Activated T-cell treated with anti-CD3 and anti-CD28 coated beads for 4 hours (primary cell): ENCODE data around the gene SNRK.

Experiments
- DNase-seq: peaks from one replicate; pipeline ENCODE4 v3.0.0-alpha.2; 2020

The SNRK gene

GRCh38 chr3:43317461-43318316, 31.3 kb downstream of the SNRK start:
- DNase-seq: no peak

GRCh38 chr3:43319376-43319775, 33.0 kb downstream of the SNRK start:
- DNase-seq: no peak

GRCh38 chr3:43319794-43320193, 33.5 kb downstream of the SNRK start:
- no peak for DNase-seq

DNA sequence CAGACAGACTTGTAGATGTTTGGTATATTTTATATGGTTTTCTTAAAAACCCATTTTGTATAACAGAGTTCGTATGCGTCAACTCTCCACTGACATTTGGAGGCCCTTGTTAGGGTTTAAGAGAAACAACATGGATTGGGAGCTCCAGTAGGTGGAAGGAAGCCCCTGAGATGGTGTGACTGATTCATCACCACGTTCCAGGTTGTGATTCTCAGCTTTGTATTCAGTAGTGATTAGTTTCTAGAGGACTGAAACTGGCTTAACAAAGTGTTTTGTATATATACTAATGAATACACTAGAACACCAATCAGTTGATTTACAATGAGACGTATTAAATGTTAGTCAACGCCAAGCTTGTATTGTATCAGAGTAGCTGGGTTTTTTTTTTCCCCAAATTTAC, 33.9 kb downstream of the SNRK start:
- DNase-seq: no peak

DNA sequence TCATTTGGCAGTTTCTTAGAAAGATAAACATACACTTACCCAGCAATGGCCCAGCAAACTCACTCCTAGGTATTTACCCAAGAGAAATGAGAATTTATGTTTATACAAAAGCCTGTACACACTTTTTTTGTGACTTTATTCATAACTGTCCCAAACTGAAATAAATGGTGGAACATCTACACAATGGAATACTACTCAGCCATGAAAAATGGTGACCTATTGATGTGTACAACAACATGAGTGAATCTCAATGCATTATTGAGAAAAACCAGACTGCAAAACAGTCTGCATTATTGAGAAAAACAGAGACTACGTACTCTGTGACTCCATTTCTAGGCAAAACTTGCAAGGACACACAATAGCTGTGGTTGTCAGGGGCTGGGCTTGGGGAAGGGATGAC, 37.2 kb downstream of the SNRK start:
- no peak for DNase-seq

GRCh38 chr3:43326891-43327581, 40.7 kb downstream of the SNRK start:
- DNase-seq: no peak

- no peak for DNase-seq
Observed at GRCh38 chr3:43327582-43327979, 41.2 kb downstream of the SNRK start.

DNA sequence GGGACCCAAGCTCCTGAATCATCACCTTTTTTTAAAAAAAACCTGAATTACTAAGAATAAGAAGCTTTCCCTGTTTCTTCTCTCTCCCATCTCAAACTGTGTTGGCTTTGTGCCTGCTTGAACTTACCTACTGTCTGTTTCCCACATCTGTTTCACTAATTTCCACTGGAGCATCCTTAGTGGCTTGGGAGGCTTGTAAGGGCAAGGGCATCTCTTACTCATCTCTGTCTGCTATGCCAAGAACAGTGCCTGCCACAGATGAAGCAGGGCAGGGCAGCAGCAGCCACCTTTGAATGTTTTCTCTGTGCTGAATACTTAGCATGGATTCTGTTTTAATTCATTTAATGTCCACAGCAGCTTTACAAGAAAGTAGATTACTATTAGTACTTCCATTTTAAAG, 42.3 kb downstream of the SNRK start:
- DNase-seq: no peak

GRCh38 chr3:43330981-43331380, 44.6 kb downstream of the SNRK start:
- DNase-seq: no peak

DNA sequence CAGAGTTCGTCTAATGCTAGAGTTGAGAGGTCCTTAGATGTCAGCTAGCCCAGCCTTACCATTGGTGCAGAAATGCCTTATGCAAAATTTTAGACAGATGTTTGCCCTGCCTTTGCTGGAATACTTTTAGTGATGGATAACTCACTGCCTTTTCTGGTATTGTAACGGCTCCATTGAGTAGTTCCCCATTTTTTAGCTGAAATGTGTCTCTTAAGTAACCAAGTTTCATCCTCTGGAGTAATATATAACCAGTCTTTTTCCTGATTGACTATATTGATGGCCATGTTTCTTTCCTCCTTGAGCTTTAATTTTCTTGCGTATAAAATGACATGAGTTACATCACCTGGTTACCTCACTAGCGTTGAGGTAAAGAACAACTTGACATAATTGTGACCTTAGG, 45.0 kb downstream of the SNRK start:
- DNase-seq: no peak

GRCh38 chr3:43334976-43335375, 48.6 kb downstream of the SNRK start:
- no peak for DNase-seq

GRCh38 chr3:43335799-43336198, 49.5 kb downstream of the SNRK start:
- DNase-seq: no peak

DNA sequence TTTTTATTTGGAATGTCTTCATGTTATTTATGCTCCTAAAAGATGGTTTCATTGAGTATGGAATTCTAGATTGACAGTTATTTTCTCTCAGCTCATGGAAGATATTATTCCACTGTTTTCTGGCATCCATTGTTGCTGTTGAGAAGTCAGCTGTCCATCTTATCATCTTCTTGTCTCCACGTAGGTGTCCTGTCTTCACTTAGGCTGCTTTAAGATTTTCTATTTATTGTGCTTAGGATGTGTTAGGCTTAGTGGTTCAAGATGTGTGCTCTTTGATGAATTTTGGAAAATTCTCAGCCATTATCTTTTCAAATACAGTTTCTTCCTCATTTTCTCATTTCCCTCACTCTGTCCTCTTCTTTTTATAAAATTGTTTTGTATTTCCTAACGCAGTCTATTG, 52.0 kb downstream of the SNRK start:
- DNase-seq: no peak

DNA sequence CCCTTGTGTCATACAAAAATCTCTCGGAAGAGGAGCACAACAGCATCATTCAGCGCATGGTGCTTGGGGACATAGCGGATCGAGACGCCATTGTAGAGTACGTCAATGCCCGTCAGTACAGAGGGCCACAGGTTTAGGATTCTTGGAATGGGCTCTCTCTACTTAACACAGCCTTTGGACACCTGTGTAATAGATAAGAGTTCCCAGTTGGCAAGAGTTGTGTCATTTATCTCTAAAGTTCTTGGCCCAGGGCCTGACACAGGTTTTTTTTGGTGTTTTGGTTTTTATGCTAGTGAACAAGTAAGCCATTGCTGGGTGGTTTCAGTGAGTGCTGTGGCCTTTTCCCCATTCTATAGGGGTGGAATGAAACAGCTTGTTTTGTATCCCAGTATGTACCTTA, 54.1 kb downstream of the SNRK start:
- DNase-seq: no peak

DNA sequence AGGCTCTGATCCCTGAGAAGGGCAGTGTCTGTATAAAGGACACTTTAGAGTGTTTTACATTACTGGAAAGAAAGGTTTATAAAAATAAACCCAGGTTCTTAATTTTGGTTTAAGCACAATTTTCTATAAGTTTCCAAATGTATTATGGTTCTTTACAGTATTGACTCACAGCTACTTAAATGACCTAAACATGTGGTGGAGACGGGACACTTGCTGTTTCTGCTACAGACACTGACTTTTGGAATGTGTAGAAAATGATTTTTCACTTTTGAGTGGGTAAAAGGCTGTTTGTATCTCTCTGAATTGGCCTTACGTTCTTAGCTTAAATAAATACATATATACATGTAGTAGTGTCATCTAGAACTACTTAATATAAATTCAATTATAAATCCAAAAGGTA, 55.4 kb downstream of the SNRK start:
- DNase-seq: no peak

DNA sequence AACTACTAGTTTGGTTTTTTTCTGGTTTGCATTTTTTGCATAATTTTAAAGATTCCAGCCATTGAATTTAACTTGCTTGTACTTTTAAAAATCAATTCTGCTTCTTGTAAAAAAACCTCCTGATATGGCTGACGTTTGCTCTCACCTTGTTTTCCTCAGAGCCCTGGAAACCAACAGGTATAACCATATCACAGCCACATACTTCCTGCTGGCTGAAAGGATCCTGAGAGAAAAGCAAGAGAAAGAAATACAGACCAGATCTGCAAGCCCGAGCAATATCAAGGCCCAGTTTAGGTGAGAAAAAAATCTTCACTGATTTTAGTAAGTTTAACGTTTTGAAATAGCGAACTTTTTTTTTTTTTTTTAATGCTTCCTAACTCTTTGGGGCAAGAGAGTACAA, 56.8 kb downstream of the SNRK start:
- DNase-seq: no peak

- DNase-seq: no peak
Observed at GRCh38 chr3:43343815-43344214, 57.5 kb downstream of the SNRK start.

DNA sequence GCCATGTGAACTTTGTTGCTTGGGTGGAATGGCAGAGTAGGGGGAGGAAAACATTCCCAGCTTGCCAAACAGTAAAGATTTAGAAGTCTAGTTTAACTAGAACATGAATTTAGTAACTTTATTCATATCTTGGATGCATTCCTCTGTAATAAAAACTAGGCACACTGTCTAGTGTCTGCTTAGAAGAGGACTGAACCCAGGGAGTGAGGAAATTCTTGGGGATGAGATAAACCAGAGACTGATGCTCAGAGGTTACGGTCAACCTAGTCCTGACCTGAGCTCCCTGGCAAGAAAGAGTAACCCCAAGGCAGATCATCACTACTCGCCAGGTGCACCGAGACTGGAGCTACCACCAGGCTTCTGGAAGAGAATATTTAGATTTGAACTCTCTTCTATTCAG, 58.2 kb downstream of the SNRK start:
- no peak for DNase-seq

DNA sequence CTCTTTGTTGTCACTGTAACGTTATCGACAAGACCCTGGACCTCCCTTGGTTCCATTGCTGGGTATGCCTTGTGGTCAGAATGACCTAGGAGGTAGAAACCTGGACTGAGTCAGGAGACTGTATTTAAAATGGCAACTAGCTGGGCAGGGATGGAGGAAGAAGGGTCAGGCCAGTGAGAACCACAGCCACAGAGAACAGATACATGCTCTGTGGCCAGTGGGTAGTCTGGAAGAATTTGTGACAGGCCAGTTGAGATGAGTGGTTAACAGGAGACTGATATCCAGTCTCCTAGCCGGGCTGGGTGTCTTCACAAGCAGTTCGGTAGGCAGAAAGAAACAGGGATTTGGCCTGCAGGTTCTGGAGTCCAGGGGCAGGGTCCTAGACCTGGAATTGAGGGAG, 58.9 kb downstream of the SNRK start:
- no peak for DNase-seq

DNA sequence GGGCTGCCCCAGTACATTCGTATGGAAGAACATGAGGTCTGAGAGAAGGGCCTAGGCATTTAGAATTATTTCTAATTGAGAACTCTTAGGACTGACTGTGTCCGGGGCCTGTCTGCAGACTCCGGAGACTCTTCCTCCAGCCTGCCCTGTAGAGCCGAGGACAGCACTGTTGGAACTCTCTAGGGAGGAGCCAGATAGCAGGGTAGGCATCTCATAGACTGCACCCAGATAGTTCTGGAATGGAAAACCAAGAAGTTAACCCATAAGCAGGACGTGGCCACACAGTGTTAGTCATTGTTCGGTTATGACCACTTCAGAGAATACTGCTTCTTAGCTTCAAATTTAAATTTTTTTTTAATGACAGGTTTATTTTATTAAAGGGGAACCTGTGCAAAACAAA, 59.5 kb downstream of the SNRK start:
- DNase-seq: no peak

DNA sequence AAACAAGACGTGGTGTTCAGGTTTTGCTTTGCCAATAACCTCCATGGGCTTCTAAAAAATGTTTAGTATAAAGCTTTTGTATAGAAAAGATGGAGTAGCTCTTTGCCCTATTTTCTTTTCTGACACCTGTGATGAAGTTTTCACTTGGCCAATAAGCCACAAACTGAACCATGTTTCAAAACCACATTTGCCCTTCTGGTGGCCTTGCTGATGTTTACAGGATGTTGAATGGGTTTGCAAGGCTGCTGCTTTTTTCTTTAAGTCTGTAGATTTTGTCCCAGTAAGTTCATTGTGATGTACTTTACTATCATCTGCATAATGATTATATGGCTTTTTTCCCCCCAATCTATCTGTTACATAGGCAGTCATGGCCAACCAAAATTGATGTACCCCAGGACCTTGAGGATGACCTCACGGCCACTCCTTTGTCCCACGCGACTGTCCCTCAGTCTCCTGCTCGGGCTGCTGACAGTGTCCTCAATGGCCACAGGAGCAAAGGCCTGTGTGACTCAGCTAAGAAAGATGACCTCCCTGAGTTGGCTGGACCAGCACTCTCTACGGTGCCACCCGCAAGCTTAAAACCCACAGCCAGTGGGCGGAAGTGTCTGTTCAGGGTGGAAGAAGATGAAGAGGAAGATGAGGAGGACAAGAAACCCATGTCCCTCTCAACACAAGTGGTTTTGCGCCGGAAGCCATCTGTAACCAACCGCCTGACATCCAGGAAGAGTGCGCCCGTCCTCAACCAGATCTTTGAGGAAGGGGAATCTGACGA, 60.8 kb downstream of the SNRK start:
- DNase-seq: no peak

DNA sequence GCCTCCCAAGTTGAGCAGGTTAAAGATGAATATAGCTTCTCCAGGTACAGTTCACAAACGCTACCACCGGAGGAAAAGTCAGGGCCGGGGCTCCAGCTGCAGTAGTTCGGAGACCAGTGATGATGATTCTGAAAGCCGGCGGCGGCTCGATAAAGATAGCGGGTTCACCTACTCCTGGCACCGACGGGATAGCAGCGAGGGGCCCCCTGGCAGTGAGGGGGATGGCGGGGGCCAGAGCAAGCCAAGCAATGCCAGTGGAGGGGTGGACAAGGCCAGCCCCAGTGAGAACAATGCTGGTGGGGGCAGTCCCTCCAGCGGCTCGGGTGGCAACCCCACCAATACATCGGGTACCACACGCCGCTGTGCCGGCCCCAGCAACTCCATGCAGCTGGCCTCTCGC, 61.4 kb downstream of the SNRK start:
- no peak for DNase-seq

DNA sequence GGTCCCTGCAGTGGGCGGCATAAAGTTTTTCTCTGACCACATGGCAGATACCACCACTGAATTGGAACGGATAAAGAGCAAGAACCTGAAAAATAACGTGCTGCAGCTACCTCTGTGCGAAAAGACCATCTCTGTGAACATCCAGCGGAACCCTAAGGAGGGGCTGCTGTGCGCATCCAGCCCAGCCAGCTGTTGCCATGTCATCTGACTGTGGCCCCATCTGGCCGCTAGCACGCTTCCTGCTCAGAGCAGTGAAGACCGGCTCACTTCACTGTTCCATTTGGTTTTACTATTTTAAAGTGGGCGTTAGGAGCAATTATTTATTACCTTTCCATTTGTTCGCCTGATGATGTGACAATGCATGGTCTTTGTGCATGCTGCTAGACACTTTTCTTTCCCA, 62.0 kb downstream of the SNRK start:
- no peak for DNase-seq
